Measurements from ENCODE around the gene WARS2. TPM values are rescaled to one million over a fixed set of nuclear protein-coding genes. Genes with fewer than 3 reads are reported as not detected.

The WARS2 gene
- total and polyA plus RNA-seq, 8 donors, result 3.5 to 48.4 (median 9.5) TPM

- H3K4me1 ChIP-seq, result no peaks in the 10 kb centered on the region
- H3K27ac ChIP-seq, result no peak overlapping the region
- H3K4me3 ChIP-seq, result no peak overlapping the region
- H3K36me3 ChIP-seq, result peaks cover 0 to 4% (median 4%) of the 10 kb centered on the region in 4 donors
- intact Hi-C loops (cut with DNase I; ENCODE audit: low total_unique reads), result no loop called here
- no peaks in the 10 kb centered on the region for H3K9me3 ChIP-seq
- H3K27me3 ChIP-seq, result no peaks in the 10 kb centered on the region
- DNase-seq, result no peak
- no peak for TF ChIP-seq POLR2A (IDR thresholded peaks at IDR 0.05)
- TF ChIP-seq, protein P1, sequence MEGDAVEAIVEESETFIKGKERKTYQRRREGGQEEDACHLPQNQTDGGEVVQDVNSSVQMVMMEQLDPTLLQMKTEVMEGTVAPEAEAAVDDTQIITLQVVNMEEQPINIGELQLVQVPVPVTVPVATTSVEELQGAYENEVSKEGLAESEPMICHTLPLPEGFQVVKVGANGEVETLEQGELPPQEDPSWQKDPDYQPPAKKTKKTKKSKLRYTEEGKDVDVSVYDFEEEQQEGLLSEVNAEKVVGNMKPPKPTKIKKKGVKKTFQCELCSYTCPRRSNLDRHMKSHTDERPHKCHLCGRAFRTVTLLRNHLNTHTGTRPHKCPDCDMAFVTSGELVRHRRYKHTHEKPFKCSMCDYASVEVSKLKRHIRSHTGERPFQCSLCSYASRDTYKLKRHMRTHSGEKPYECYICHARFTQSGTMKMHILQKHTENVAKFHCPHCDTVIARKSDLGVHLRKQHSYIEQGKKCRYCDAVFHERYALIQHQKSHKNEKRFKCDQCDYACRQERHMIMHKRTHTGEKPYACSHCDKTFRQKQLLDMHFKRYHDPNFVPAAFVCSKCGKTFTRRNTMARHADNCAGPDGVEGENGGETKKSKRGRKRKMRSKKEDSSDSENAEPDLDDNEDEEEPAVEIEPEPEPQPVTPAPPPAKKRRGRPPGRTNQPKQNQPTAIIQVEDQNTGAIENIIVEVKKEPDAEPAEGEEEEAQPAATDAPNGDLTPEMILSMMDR (IDR thresholded peaks at IDR 0.05), result no peak
- TF ChIP-seq EP300 (IDR thresholded peaks at IDR 0.05), result no peak
- TF ChIP-seq POLR2AphosphoS5 (IDR thresholded peaks at IDR 0.05), result no peak
These were observed 88.2 kb downstream of the WARS2 start for GRCh38 chr1:119052267-119052666.

- Histone ChIP-seq H3K4me3 (no peak overlapping the region), H3K9me3 (no peaks in the 10 kb centered on the region), H3K27ac (no peak overlapping the region), H3K4me1 (peaks cover 0 to 3% (median 0%) of the 10 kb centered on the region in 4 donors), H3K36me3 (peaks cover 0 to 13% (median 8%) of the 10 kb centered on the region in 4 donors), H3K27me3 (no peaks in the 10 kb centered on the region)
- TF ChIP-seq POLR2AphosphoS5 (IDR thresholded peaks at IDR 0.05), result no peak
- TF ChIP-seq EP300 (IDR thresholded peaks at IDR 0.05), result no peak
- no peak for TF ChIP-seq POLR2A (IDR thresholded peaks at IDR 0.05)
- WGBS, 5 donors, result 96 to 98% (median 97%) methylated on average over 34 of the region's 34 CpGs
- intact Hi-C loops (cut with DNase I; ENCODE audit: low total_unique reads), result no loop called here
- no peak for DNase-seq
These were observed 91.6 kb downstream of the WARS2 start for GRCh38 chr1:119048624-119049404.

GRCh38 chr1:119046785-119047438, 93.5 kb downstream of the WARS2 start:
- H3K9me3 ChIP-seq, result no peaks in the 10 kb centered on the region
- H3K27me3 ChIP-seq, result no peaks in the 10 kb centered on the region
- 61 to 72% (median 70%) methylated on average over 5 of the region's 5 CpGs for WGBS, 5 donors
- TF ChIP-seq, protein P1 (IDR thresholded peaks at IDR 0.05), result no peak
- no peak for TF ChIP-seq POLR2A (IDR thresholded peaks at IDR 0.05)
- TF ChIP-seq EP300 (IDR thresholded peaks at IDR 0.05), result no peak
- TF ChIP-seq POLR2AphosphoS5 (IDR thresholded peaks at IDR 0.05), result no peak
- H3K36me3 ChIP-seq, result peaks cover 0 to 22% (median 16%) of the 10 kb centered on the region in 4 donors
- H3K4me3 ChIP-seq, result no peak overlapping the region
- peak overlapping the region in 3 of 5 donors; percentile 27 to 35 (median 28) for H3K27ac ChIP-seq
- H3K4me1 ChIP-seq, result peaks cover 0 to 3% (median 0%) of the 10 kb centered on the region in 4 donors
- intact Hi-C loops (cut with DNase I; ENCODE audit: low total_unique reads), result no loop called here
- peak in 1 of 2 donors; percentile 32 for DNase-seq

- Histone ChIP-seq H3K27ac (peak overlapping the region in 2 of 5 donors; percentile 27 to 28), H3K9me3 (no peaks in the 10 kb centered on the region), H3K27me3 (no peaks in the 10 kb centered on the region), H3K4me1 (peaks cover 0 to 3% (median 0%) of the 10 kb centered on the region in 4 donors), H3K4me3 (no peak overlapping the region), H3K36me3 (peaks cover 0 to 27% (median 20%) of the 10 kb centered on the region in 4 donors)
- intact Hi-C loops (cut with DNase I; ENCODE audit: low total_unique reads), result no loop called here
- DNase-seq, result no peak
- 73 to 83% (median 80%) methylated on average over 7 of the region's 7 CpGs for WGBS, 5 donors
- TF ChIP-seq POLR2A (IDR thresholded peaks at IDR 0.05), result no peak
- TF ChIP-seq POLR2AphosphoS5 (IDR thresholded peaks at IDR 0.05), result no peak
- TF ChIP-seq, protein P1 (IDR thresholded peaks at IDR 0.05), result no peak
- no peak for TF ChIP-seq EP300 (IDR thresholded peaks at IDR 0.05)
These were observed 94.0 kb downstream of the WARS2 start for GRCh38 chr1:119046429-119046784.
